Measurements from ENCODE around the gene SPATS2. TPM values are rescaled to one million over a fixed set of nuclear protein-coding genes. Genes with fewer than 3 reads are reported as not detected.
A peak's percentile ranks its signal among the peaks of the same experiment; 100 is the strongest.

SPATS2 gene
- total RNA-seq, 2 experiments from 2014 or later: 9.2 to 10.8 TPM

DNA sequence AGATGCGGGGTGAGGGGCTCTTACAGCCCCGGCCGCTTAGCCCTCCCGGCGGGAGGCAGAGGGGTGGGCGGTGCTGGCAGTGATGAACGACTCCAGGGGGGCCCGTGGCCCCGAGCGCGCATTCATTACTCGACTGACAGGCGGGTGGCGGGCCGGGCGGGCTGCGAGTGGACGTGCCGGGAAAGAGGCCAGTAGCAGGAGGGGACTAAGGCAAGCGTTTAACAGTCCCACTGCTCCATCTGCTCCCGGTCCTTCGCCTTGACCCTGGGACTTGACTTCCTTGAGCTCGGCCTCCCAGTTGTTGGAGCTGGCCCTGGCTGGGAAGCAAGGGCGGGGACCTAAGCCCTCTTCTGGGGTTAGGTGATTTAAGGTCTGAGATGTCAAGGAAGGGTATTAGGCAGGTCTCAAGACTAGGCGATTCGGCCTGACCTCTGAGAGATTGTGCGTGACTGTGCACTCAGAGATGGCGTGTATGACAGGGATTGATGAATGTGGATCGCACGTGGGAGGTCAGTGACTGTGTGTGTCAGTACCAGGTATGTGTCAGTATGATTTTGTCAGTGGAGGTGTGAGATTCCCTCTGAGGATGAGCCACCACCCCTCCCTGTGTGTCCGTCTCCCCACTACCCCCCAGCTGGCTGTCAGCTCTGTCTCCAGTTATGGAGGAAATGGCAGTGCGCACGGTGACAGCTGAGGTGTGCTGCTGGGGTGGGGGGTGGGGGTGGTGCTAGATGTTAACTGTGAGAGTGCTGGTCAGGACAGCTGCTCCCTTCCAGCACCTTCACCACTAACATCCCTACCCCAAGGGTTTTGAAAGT, 24.1 kb upstream of the SPATS2 start:
- TF ChIP-seq, protein P1, sequence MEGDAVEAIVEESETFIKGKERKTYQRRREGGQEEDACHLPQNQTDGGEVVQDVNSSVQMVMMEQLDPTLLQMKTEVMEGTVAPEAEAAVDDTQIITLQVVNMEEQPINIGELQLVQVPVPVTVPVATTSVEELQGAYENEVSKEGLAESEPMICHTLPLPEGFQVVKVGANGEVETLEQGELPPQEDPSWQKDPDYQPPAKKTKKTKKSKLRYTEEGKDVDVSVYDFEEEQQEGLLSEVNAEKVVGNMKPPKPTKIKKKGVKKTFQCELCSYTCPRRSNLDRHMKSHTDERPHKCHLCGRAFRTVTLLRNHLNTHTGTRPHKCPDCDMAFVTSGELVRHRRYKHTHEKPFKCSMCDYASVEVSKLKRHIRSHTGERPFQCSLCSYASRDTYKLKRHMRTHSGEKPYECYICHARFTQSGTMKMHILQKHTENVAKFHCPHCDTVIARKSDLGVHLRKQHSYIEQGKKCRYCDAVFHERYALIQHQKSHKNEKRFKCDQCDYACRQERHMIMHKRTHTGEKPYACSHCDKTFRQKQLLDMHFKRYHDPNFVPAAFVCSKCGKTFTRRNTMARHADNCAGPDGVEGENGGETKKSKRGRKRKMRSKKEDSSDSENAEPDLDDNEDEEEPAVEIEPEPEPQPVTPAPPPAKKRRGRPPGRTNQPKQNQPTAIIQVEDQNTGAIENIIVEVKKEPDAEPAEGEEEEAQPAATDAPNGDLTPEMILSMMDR (IDR thresholded peaks at IDR 0.05): no peak
- no peak overlapping the region for H3K27ac Mint-ChIP-seq
- peak; percentile 48 for ATAC-seq
- H3K4me3 Mint-ChIP-seq: peak overlapping the region; percentile 53
- peaks cover 67% of the 10 kb centered on the region for H3K27me3 Mint-ChIP-seq
- no peaks in the 10 kb centered on the region for H3K36me3 Mint-ChIP-seq (ENCODE audit: low read depth)
- intact Hi-C loops (cut with micrococcal nuclease): loop anchor here (2.0 kb wide), 1 partner anchor 54 kb away; no protein-coding TSS in a partner anchor
- ChIA-PET CTCF (interaction anchor here (0.6 to 4.0 kb wide), 40 partner anchors 9 to 363 kb away, joined by 3 to 126 read pairs (median 4); partner anchors contain the start of genes PRPH, SPATS2, TROAP and TUBA1C), POLR2A (interaction anchor here (1.0 to 2.7 kb wide), 8 partner anchors 11 to 83 kb away, joined by 3 to 12 read pairs (median 5); partner anchors contain the start of gene TROAP)
- peak; percentile 72 for DNase-seq
- H3K4me1 Mint-ChIP-seq (ENCODE audit: low read depth): peaks cover 36% of the 10 kb centered on the region
- no peaks in the 10 kb centered on the region for H3K9me3 Mint-ChIP-seq

DNA sequence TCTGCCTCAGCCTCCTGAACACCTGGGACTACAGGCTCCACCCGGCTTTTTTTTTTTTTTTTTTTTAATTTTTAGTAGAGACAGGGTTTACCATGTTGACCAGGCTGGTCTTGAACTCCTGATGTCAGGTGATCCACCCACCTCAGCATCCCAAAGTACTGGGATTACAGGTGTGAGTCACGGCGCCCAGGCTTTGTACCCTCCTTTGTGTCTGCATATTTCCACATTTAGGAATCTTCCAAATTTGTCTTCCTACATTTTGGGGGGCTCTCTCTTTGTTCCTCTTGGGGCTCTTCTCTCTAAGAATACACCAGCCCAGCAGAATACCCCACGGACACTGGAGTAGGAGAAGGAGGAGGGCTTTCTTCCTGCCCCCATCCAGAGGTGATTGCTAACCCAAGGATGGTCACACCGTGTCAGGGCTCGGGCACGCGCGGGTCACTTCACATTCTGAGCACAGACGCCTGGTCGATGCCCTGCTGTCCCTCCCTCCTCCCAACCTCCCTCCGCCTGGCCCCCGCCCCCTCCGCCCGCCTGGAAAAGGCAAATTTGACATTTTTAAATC, 22.7 kb upstream of the SPATS2 start:
- H3K36me3 Mint-ChIP-seq (ENCODE audit: low read depth): no peaks in the 10 kb centered on the region
- TF ChIP-seq, protein P1 (IDR thresholded peaks at IDR 0.05): no peak
- DNase-seq (no peak), ATAC-seq (no peak)
- H3K4me1 Mint-ChIP-seq (ENCODE audit: low read depth): peaks cover 39% of the 10 kb centered on the region
- no peak overlapping the region for H3K27ac Mint-ChIP-seq
- ChIA-PET POLR2A (no interaction called here), CTCF (interaction anchor here (0.9 to 4.0 kb wide), 3 partner anchors 14 to 127 kb away, joined by 3 to 126 read pairs (median 25); no protein-coding TSS in a partner anchor)
- intact Hi-C loops (cut with micrococcal nuclease): no loop called here
- H3K4me3 Mint-ChIP-seq: no peak overlapping the region
- no peaks in the 10 kb centered on the region for H3K9me3 Mint-ChIP-seq
- H3K27me3 Mint-ChIP-seq: peaks cover 68% of the 10 kb centered on the region

DNA sequence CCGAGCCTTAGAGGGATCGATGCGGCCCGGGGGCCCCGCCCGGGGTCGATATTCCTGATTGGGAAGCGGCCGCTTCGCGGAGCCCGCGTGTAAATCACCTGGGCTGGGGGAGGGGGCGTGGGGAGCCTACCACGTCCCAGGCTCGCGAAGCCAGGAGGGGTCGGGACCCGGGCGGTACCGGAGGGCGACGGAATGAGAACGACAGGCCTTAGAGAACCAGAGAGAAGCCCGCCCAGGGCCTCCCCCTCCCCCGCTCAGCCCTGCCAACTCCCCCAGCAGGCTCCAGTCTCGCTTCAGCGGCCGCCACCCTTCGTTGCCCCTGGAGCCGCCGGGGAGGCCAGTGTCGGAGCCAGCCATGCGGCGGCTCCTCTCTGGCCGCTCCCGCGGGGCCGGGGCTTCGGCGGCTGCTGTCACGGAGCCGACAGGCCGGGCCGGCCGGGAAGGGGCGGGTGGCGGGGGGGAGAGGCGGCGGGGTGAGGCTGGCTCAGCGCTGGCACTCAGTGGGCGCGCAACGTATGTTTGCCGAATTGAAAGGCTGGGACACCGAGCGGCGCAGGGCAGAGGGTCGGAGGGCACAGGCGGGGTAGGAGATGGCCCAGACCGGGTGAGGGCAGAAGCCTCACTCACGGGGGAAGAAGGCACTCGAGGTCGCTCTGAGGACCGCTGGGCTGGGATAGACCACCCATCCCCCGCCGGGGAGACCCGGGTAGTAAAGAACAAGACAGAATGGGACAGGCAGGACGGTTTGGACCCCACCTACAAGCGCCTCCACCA, 22.0 kb upstream of the SPATS2 start:
- Mint-ChIP-seq H3K36me3 (ENCODE audit: low read depth) (no peaks in the 10 kb centered on the region), H3K4me1 (ENCODE audit: low read depth) (peaks cover 39% of the 10 kb centered on the region), H3K27ac (no peak overlapping the region), H3K4me3 (peak overlapping the region; percentile 65), H3K9me3 (no peaks in the 10 kb centered on the region), H3K27me3 (peaks cover 70% of the 10 kb centered on the region)
- ATAC-seq (no peak), DNase-seq (peak; percentile 34)
- ChIA-PET CTCF (interaction anchor here (0.7 to 6.9 kb wide), 8 partner anchors 10 to 222 kb away, joined by 3 to 145 read pairs (median 63); partner anchors contain the start of genes PRPH and SPATS2), POLR2A (interaction anchor here (1.6 kb wide), 1 partner anchor 49 kb away, joined by 3 read pairs; no protein-coding TSS in a partner anchor)
- intact Hi-C loops (cut with micrococcal nuclease): no loop called here
- TF ChIP-seq, protein P1 (IDR thresholded peaks at IDR 0.05): no peak

DNA sequence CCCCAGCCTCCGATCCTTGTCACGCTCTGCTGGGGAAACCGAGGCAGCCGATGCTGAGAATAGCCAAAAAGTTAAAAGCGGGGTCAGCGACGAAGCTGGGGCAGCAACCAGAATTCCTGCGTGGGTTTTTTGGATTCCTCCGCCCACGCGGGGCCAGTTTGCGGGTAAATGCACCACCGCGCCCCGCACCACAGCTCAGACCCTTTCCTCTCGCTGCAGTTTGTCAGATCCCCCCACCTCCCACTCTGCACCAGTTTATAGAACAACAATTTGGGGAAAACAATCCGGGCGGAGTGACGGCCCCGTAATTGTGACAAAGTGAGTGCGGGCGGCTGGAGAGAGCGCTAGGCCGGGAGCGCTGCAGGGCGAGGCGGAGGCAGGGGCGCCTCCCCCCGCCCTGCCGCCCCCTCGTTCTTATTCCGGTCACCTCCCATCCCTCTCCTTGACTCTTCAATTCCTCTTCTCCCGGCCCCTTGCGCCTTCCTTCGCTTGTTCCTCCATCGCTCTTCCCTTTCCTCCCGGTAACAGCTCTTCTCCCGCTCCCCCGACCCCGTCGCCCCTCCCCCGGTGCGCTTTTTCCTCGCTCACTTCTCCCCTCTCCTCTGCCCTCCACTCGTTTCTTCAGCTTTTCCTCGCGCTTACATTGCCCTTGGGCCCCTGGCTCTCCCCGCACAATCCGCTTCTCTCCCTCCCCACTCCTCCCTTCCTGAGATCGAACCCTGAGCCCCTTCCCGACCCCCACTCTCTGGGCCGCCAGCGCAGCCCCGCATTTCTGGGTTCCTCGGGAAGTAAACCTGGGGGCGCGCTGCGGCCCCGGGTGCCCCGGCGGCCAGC, 21.2 kb upstream of the SPATS2 start:
- no peak for ATAC-seq
- Mint-ChIP-seq H3K27ac (no peak overlapping the region), H3K4me3 (peak overlapping the region; percentile 65), H3K4me1 (ENCODE audit: low read depth) (peaks cover 39% of the 10 kb centered on the region), H3K27me3 (peaks cover 69% of the 10 kb centered on the region), H3K36me3 (ENCODE audit: low read depth) (no peaks in the 10 kb centered on the region), H3K9me3 (no peaks in the 10 kb centered on the region)
- POLR2A ChIA-PET: interaction anchor here (1.1 to 1.7 kb wide), 4 partner anchors 20 to 82 kb away, joined by 3 to 6 read pairs (median 4); no protein-coding TSS in a partner anchor
- DNase-seq: no peak
- intact Hi-C loops (cut with micrococcal nuclease): no loop called here
- TF ChIP-seq, protein P1 (IDR thresholded peaks at IDR 0.05): no peak
- CTCF ChIA-PET: interaction anchor here (0.7 to 6.9 kb wide), 19 partner anchors 11 to 275 kb away, joined by 3 to 145 read pairs (median 10); partner anchors contain the start of genes PRPH, SPATS2 and TROAP
